DND-41 (cell line): ENCODE results near the gene ARID5A.

Experiments used
- EZH2 ChIP-seq: IDR thresholded peaks from 3 replicates; pipeline ENCODE4 v1.6.1; 2012; ENCODE audit warnings: borderline replicate concordance, low read depth, mild to moderate bottlenecking, moderate library complexity, low read length, inconsistent platforms; ENCODE audit not compliant: severe bottlenecking
- TF ChIP-seq, protein P1 (sequence below): IDR thresholded peaks from 2 replicates; pipeline ENCODE4 v1.5.1; 2012; ENCODE audit warnings: borderline replicate concordance, low read length, moderate library complexity, mild to moderate bottlenecking; ENCODE audit not compliant: poor library complexity, severe bottlenecking; ENCODE audit errors: extremely low read depth

DNA sequence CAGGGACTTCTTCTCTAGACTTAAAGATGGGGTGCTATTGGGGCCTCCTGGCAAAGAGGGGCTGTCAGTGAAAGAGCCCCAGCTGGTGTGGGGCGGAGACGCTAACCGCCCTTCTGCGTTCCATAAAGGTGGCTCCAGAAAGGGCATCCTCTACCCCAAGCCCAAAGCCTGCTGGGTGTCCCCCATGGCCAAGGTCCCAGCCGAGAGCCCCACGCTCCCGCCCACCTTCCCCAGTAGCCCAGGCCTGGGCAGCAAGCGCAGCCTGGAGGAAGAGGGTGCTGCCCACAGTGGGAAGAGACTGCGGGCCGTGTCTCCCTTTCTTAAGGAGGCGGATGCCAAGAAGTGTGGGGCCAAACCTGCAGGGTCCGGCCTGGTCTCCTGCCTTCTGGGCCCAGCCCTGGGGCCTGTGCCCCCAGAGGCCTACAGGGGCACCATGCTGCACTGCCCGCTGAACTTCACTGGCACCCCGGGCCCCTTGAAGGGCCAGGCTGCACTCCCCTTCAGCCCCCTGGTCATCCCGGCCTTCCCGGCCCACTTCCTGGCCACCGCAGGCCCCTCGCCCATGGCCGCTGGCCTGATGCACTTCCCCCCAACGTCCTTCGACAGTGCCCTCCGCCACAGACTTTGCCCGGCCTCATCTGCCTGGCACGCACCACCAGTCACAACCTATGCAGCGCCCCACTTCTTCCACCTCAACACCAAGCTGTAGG, 15.2 kb downstream of the ARID5A start:
- TF ChIP-seq, protein P1, sequence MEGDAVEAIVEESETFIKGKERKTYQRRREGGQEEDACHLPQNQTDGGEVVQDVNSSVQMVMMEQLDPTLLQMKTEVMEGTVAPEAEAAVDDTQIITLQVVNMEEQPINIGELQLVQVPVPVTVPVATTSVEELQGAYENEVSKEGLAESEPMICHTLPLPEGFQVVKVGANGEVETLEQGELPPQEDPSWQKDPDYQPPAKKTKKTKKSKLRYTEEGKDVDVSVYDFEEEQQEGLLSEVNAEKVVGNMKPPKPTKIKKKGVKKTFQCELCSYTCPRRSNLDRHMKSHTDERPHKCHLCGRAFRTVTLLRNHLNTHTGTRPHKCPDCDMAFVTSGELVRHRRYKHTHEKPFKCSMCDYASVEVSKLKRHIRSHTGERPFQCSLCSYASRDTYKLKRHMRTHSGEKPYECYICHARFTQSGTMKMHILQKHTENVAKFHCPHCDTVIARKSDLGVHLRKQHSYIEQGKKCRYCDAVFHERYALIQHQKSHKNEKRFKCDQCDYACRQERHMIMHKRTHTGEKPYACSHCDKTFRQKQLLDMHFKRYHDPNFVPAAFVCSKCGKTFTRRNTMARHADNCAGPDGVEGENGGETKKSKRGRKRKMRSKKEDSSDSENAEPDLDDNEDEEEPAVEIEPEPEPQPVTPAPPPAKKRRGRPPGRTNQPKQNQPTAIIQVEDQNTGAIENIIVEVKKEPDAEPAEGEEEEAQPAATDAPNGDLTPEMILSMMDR = no peak
- TF ChIP-seq EZH2 = no peak
